ENCODE data around the gene MAD1L1. TPM values are rescaled to one million over a fixed set of nuclear protein-coding genes. Genes with fewer than 3 reads are reported as not detected.

Gene MAD1L1
- total and polyA plus RNA-seq, 2 of the 13 experiments (the other 11 are each of a cell fraction or from before 2014, with no cell fraction given), result 17.4 to 64.7 TPM

DNA sequence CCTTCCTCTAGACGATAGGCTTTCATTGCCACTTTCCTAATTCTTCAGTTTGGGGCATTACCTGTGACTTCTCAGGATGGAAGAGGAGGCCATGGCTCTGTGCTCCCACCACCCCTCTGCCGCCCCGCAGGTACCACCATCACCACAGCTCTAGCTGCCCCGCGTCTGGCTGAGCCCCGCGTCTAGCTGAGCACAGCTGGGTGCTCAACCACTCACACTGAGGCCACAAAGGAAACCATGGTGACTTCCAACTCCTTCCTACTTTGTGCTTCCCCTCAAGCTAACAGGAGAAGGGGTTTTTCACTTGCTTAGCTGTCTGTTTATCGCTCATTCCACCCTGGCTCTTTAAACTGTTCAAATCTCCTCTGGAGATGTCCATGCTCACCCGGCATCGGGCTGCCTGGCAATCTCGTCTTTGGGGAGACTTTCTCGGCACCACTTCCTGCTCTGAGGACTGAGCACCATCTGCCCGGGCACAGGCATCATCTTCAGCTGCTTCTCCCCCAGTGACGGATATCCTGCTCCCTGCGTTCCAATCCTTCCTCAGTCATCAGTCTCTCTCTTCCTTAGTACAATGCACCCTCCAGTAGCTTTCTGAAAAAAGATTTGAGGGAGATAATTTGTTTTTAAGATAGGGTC is 59.4 kb downstream of the MAD1L1 start (continued):
- TF ChIP-seq PITX1 (CRISPR knock-in tag; IDR thresholded peaks at IDR 0.05) (0 out of 2 replicates have a peak, but pooled peaks have one; percentile 32), MBNL3 (CRISPR knock-in tag; conservative IDR thresholded peaks at IDR 0.05) (no peak), ZSCAN9 (CRISPR knock-in tag; IDR thresholded peaks at IDR 0.05; ENCODE audit: borderline replicate concordance) (no peak), ARID2 (CRISPR knock-in tag; IDR thresholded peaks at IDR 0.05; ENCODE audit: borderline replicate concordance) (no peak), GABPA (IDR thresholded peaks at IDR 0.05; ENCODE audit: low read depth, low read length) (no peak), GABPA (CRISPR knock-in tag; IDR thresholded peaks at IDR 0.05; ENCODE audit: low read depth) (no peak), ZBTB38 (CRISPR knock-in tag; IDR thresholded peaks at IDR 0.05) (peak; percentile 68), ZNF430 (CRISPR knock-in tag; IDR thresholded peaks at IDR 0.05) (0 out of 2 replicates have a peak, but pooled peaks have one; percentile 12), WIZ (CRISPR knock-in tag; IDR thresholded peaks at IDR 0.05) (no peak), ZNF879 (CRISPR knock-in tag; IDR thresholded peaks at IDR 0.05) (no peak), STAG1 (CRISPR knock-in tag; IDR thresholded peaks at IDR 0.05) (no peak), RXRB (CRISPR knock-in tag; IDR thresholded peaks at IDR 0.05; ENCODE audit: borderline replicate concordance) (no peak), REL (CRISPR knock-in tag; conservative IDR thresholded peaks at IDR 0.05) (0 out of 2 replicates have a peak, but pooled peaks have one; percentile 26), SYNCRIP (IDR thresholded peaks at IDR 0.05; ENCODE audit: insufficient read depth, low read depth, low read length) (no peak), SMAD9 (CRISPR knock-in tag; IDR thresholded peaks at IDR 0.05) (no peak), ZNF737 (CRISPR knock-in tag; IDR thresholded peaks at IDR 0.05; ENCODE audit: borderline replicate concordance) (no peak), ZNF775 (CRISPR knock-in tag; IDR thresholded peaks at IDR 0.05; ENCODE audit: borderline replicate concordance) (no peak), SALL1 (CRISPR knock-in tag; IDR thresholded peaks at IDR 0.05) (0 out of 2 replicates have a peak, but pooled peaks have one; percentile 6), ZFY (CRISPR knock-in tag; IDR thresholded peaks at IDR 0.05) (no peak), ZNF331 (CRISPR knock-in tag; IDR thresholded peaks at IDR 0.05) (no peak), ZNF3 (CRISPR knock-in tag; IDR thresholded peaks at IDR 0.05) (no peak)
- TF ChIP-seq, protein P1, sequence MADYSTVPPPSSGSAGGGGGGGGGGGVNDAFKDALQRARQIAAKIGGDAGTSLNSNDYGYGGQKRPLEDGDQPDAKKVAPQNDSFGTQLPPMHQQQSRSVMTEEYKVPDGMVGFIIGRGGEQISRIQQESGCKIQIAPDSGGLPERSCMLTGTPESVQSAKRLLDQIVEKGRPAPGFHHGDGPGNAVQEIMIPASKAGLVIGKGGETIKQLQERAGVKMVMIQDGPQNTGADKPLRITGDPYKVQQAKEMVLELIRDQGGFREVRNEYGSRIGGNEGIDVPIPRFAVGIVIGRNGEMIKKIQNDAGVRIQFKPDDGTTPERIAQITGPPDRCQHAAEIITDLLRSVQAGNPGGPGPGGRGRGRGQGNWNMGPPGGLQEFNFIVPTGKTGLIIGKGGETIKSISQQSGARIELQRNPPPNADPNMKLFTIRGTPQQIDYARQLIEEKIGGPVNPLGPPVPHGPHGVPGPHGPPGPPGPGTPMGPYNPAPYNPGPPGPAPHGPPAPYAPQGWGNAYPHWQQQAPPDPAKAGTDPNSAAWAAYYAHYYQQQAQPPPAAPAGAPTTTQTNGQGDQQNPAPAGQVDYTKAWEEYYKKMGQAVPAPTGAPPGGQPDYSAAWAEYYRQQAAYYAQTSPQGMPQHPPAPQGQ (CRISPR knock-in tag; IDR thresholded peaks at IDR 0.05; ENCODE audit: borderline replicate concordance), result no peak
- TF ChIP-seq, protein P2, sequence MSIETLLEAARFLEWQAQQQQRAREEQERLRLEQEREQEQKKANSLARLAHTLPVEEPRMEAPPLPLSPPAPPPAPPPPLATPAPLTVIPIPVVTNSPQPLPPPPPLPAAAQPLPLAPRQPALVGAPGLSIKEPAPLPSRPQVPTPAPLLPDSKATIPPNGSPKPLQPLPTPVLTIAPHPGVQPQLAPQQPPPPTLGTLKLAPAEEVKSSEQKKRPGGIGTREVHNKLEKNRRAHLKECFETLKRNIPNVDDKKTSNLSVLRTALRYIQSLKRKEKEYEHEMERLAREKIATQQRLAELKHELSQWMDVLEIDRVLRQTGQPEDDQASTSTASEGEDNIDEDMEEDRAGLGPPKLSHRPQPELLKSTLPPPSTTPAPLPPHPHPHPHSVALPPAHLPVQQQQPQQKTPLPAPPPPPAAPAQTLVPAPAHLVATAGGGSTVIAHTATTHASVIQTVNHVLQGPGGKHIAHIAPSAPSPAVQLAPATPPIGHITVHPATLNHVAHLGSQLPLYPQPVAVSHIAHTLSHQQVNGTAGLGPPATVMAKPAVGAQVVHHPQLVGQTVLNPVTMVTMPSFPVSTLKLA (IDR thresholded peaks at IDR 0.05), result no peak
- TF ChIP-seq, protein P3, sequence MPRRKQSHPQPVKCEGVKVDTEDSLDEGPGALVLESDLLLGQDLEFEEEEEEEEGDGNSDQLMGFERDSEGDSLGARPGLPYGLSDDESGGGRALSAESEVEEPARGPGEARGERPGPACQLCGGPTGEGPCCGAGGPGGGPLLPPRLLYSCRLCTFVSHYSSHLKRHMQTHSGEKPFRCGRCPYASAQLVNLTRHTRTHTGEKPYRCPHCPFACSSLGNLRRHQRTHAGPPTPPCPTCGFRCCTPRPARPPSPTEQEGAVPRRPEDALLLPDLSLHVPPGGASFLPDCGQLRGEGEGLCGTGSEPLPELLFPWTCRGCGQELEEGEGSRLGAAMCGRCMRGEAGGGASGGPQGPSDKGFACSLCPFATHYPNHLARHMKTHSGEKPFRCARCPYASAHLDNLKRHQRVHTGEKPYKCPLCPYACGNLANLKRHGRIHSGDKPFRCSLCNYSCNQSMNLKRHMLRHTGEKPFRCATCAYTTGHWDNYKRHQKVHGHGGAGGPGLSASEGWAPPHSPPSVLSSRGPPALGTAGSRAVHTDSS (CRISPR knock-in tag; conservative IDR thresholded peaks at IDR 0.05), result no peak

All from HepG2 (cell line).